Measurements from ENCODE around the gene ADORA3. TPM values are rescaled to one million over a fixed set of nuclear protein-coding genes. Genes with fewer than 3 reads are reported as not detected.

Gene ADORA3
- total and polyA plus RNA-seq, 7 donors: 0.45 to 2.1 (median 1.2) TPM

GRCh38 chr1:111471538-111471937, 31.9 kb downstream of the ADORA3 start:
- ATAC-seq: no peak
- Histone ChIP-seq H3K4me3 (no peak overlapping the region), H3K4me1 (no peaks in the 10 kb centered on the region), H3K36me3 (ENCODE audit: insufficient read depth in 1 of 2, low read depth in 1 of 2) (peaks cover 22 to 84% of the 10 kb centered on the region in 2 donors), H3K27me3 (ENCODE audit: insufficient read depth in 3 of 3, low read length in 2 of 3) (no peaks in the 10 kb centered on the region), H3K27ac (no peak overlapping the region), H3K9me3 (no peaks in the 10 kb centered on the region)
- no peak for DNase-seq
- TF ChIP-seq CTCF (IDR thresholded peaks at IDR 0.05): no peak
- intact Hi-C loops (cut with DNase I): no loop called here
- WGBS, 3 donors: 95 to 98% (median 97%) methylated on average over 3 of the region's 3 CpGs

- DNase-seq (peak; percentile 29 to 61), ATAC-seq (peak in 1 of 4 donors; percentile 39)
- Histone ChIP-seq H3K9me3 (no peaks in the 10 kb centered on the region), H3K27me3 (ENCODE audit: insufficient read depth in 3 of 3, low read length in 2 of 3) (no peaks in the 10 kb centered on the region), H3K27ac (no peak overlapping the region), H3K36me3 (ENCODE audit: insufficient read depth in 1 of 2, low read depth in 1 of 2) (peaks cover 22 to 78% of the 10 kb centered on the region in 2 donors), H3K4me1 (no peaks in the 10 kb centered on the region), H3K4me3 (no peak overlapping the region)
- intact Hi-C loops (cut with DNase I): no loop called here
- 64 to 74% (median 71%) methylated on average over 3 of the region's 3 CpGs for WGBS, 3 donors
- no peak for TF ChIP-seq CTCF (IDR thresholded peaks at IDR 0.05)
Observed at GRCh38 chr1:111471012-111471411, 32.4 kb downstream of the ADORA3 start.

GRCh38 chr1:111470596-111470995, 32.8 kb downstream of the ADORA3 start:
- peaks cover 22 to 74% of the 10 kb centered on the region in 2 donors for H3K36me3 ChIP-seq (ENCODE audit: insufficient read depth in 1 of 2, low read depth in 1 of 2)
- no peak for ATAC-seq
- no peaks in the 10 kb centered on the region for H3K9me3 ChIP-seq
- H3K4me3 ChIP-seq: no peak overlapping the region
- no peaks in the 10 kb centered on the region for H3K4me1 ChIP-seq
- intact Hi-C loops (cut with DNase I): no loop called here
- DNase-seq: no peak
- TF ChIP-seq CTCF (IDR thresholded peaks at IDR 0.05): no peak
- H3K27ac ChIP-seq: no peak overlapping the region
- H3K27me3 ChIP-seq (ENCODE audit: insufficient read depth in 3 of 3, low read length in 2 of 3): no peaks in the 10 kb centered on the region
- WGBS, 3 donors: 86 to 95% (median 92%) methylated on average over 5 of the region's 5 CpGs

GRCh38 chr1:111469539-111469938, 33.9 kb downstream of the ADORA3 start:
- ATAC-seq (no peak), DNase-seq (no peak)
- Histone ChIP-seq H3K4me3 (no peak overlapping the region), H3K4me1 (no peaks in the 10 kb centered on the region), H3K27me3 (ENCODE audit: insufficient read depth in 3 of 3, low read length in 2 of 3) (no peaks in the 10 kb centered on the region), H3K27ac (no peak overlapping the region), H3K9me3 (no peaks in the 10 kb centered on the region), H3K36me3 (ENCODE audit: insufficient read depth in 1 of 2, low read depth in 1 of 2) (peaks cover 18 to 77% of the 10 kb centered on the region in 2 donors)
- intact Hi-C loops (cut with DNase I): no loop called here
- no peak for TF ChIP-seq CTCF (IDR thresholded peaks at IDR 0.05)

GRCh38 chr1:111468717-111469100, 34.7 kb downstream of the ADORA3 start:
- H3K27ac ChIP-seq: no peak overlapping the region
- no peaks in the 10 kb centered on the region for H3K4me1 ChIP-seq
- intact Hi-C loops (cut with DNase I): no loop called here
- no peak overlapping the region for H3K4me3 ChIP-seq
- no peaks in the 10 kb centered on the region for H3K27me3 ChIP-seq (ENCODE audit: insufficient read depth in 3 of 3, low read length in 2 of 3)
- ATAC-seq (no peak), DNase-seq (no peak)
- peaks cover 16 to 78% of the 10 kb centered on the region in 2 donors for H3K36me3 ChIP-seq (ENCODE audit: insufficient read depth in 1 of 2, low read depth in 1 of 2)
- no peak for TF ChIP-seq CTCF (IDR thresholded peaks at IDR 0.05)
- H3K9me3 ChIP-seq: no peaks in the 10 kb centered on the region
